Aorta (tissue), 5 donors: ENCODE results near the gene SPEF1. TPM values are rescaled to one million over a fixed set of nuclear protein-coding genes. Genes with fewer than 3 reads are reported as not detected.
A peak's percentile ranks its signal among the peaks of the same experiment; 100 is the strongest.

Source experiments
- ATAC-seq: fragments of 200-7000 bp; cut with Tn5 transposase; one replicate; pipeline ENCODE4 v1.9.1; 2022; ENCODE audit warnings: moderate library complexity; ENCODE audit not compliant: low FRiP score
- DNase-seq, 2 donors: peaks; one replicate each; pipeline ENCODE4 v3.0.0-alpha.2; 2020
- H3K27ac ChIP-seq, 2 donors: one replicate each; pipeline ENCODE4 v1.5.1; 2013; ENCODE audit warnings: low read length in 2 of 2, mild to moderate bottlenecking in 2 of 2, moderate library complexity in 2 of 2, control low read depth in 1 of 2, inconsistent platforms in 1 of 2, low read depth in 1 of 2
- H3K27me3 ChIP-seq, 2 donors: one replicate each; pipeline ENCODE4 v1.6.1; 2013; ENCODE audit warnings: control low read depth in 1 of 2, low read length in 1 of 2, mild to moderate bottlenecking in 1 of 2, moderate library complexity in 1 of 2; ENCODE audit not compliant: insufficient read depth in 2 of 2, control insufficient read depth in 1 of 2
- H3K36me3 ChIP-seq, 2 donors: one replicate each; pipeline ENCODE4 v1.6.1; 2013; ENCODE audit warnings: control low read depth in 1 of 2, low read length in 1 of 2, mild to moderate bottlenecking in 1 of 2; ENCODE audit not compliant: insufficient read depth in 2 of 2, control insufficient read depth in 1 of 2
- H3K4me1 ChIP-seq, 2 donors: one replicate each; pipeline ENCODE4 v1.6.1; 2013; ENCODE audit warnings: low read length in 2 of 2, control low read depth in 1 of 2, mild to moderate bottlenecking in 1 of 2, moderate library complexity in 1 of 2; ENCODE audit not compliant: insufficient read depth in 2 of 2, control insufficient read depth in 1 of 2
- H3K4me3 ChIP-seq, 2 donors: one replicate each; pipeline ENCODE4 v1.5.1; 2013; ENCODE audit warnings: low read length in 2 of 2, control low read depth in 1 of 2, mild to moderate bottlenecking in 1 of 2
- H3K9me3 ChIP-seq: one replicate; pipeline ENCODE4 v1.6.1; 2013; ENCODE audit warnings: mild to moderate bottlenecking, low read length; ENCODE audit not compliant: control insufficient read depth
- WGBS, 2 donors: extraction: QIAGEN DNeasy Blood & Tissue Kit; methylation state at CpG; one replicate each; pipeline ENCODE4 v1.1.7; 2013; 5-methylcytosine and 5-hydroxymethylcytosine counted together
- intact Hi-C, 2 donors: fragments of 100-400 bp; cut with DNase I; formaldehyde crosslinking; loops; one replicate each; pipeline versions ENCODE4 v1.14.2 to v1.15.0; 2022
- polyA plus RNA-seq, 2 donors: library from polyadenylated mRNA; stranded (reverse); fragments of 200-250 nt; gene quantifications; one replicate each; pipeline ENCODE4 v1.2.3, GENCODE V29; 2013
- total RNA-seq, 2 donors: library from RNA; stranded (reverse); fragmentation: NEBNext Ultra II Directional; extraction: Animal tissue kit (Norgen Biotek cat#: 25700); gene quantifications; one replicate each; pipeline ENCODE4 v1.2.1, GENCODE V29; 2021
- donor health status: healthy with polysubstance abuse.
- donor health status: Bipolar disorder and iron deficiency.
- donor health status: DM: no; HTN: no; CAD: no.
- donor health status: DM: no; HTN: no; CAD: no.
- donor health status: DM: yes; HTN: yes; CAD: no.

Gene SPEF1
- total and polyA plus RNA-seq, 4 donors, result 0.90 TPM; not detected in 3

DNA sequence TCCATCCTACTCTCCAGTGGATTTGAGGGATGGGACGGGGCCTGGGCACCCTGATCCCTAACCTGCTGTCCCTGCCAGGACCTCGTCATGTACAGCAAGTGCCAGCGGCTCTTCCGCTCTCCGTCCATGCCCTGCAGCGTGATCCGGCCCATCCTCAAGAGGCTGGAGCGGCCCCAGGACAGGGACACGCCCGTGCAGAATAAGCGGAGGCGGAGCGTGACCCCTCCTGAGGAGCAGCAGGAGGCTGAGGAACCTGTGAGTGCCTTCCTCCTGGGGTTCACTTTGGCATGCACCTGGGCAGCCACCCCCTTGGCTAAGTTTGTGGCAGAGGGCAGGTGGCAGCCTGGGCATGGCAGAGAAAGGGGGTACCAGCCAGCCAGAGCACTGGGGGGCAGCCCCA lies 20.6 kb upstream of the SPEF1 start:
- no peak overlapping the region for H3K4me3 ChIP-seq
- H3K27me3 ChIP-seq, result no peaks in the 10 kb centered on the region
- no peak for DNase-seq
- H3K4me1 ChIP-seq, result no peaks in the 10 kb centered on the region
- ATAC-seq, result no peak
- intact Hi-C loops, result no loop called here
- no peaks in the 10 kb centered on the region for H3K9me3 ChIP-seq
- peaks cover 0 to 4% of the 10 kb centered on the region in 2 donors for H3K36me3 ChIP-seq
- WGBS, 2 donors, result 95% methylated on average over 13 of the region's 13 CpGs
- no peak overlapping the region for H3K27ac ChIP-seq

GRCh38 chr20:3801299-3801698 lies 20.1 kb upstream of the SPEF1 start:
- 93 to 96% methylated on average over 4 of the region's 4 CpGs for WGBS, 2 donors
- H3K4me3 ChIP-seq, result no peak overlapping the region
- H3K36me3 ChIP-seq, result peaks cover 0 to 4% of the 10 kb centered on the region in 2 donors
- peak in 1 of 2 donors; percentile 12 for DNase-seq
- H3K27me3 ChIP-seq, result no peaks in the 10 kb centered on the region
- H3K4me1 ChIP-seq, result no peaks in the 10 kb centered on the region
- intact Hi-C loops, result no loop called here
- H3K9me3 ChIP-seq, result no peaks in the 10 kb centered on the region
- H3K27ac ChIP-seq, result no peak overlapping the region
- no peak for ATAC-seq

DNA sequence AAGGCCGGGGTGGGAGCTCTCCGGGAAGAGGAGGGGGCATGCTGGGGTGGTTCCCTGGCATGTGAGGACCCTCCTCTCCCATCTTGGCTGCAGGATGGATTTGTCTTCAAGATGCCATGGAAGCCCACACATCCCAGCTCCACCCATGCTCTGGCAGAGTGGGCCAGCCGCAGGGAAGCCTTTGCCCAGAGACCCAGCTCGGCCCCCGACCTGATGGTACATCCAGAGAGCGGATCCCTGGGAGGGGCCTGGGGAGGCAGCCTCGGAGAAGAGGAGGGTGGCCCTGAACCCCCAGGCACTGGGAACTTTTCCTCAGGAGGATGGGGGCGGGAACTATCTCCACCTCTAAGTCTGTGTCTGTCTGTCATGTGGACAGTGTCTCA lies 19.6 kb upstream of the SPEF1 start:
- intact Hi-C loops, result no loop called here
- WGBS, 2 donors, result 88 to 95% methylated on average over 8 of the region's 8 CpGs
- Histone ChIP-seq H3K4me1 (no peaks in the 10 kb centered on the region), H3K4me3 (no peak overlapping the region), H3K9me3 (no peaks in the 10 kb centered on the region), H3K27me3 (no peaks in the 10 kb centered on the region), H3K27ac (no peak overlapping the region), H3K36me3 (peaks cover 0 to 4% of the 10 kb centered on the region in 2 donors)
- ATAC-seq (no peak), DNase-seq (peak in 1 of 2 donors; percentile 42)

- H3K36me3 ChIP-seq, result peaks cover 0 to 4% of the 10 kb centered on the region in 2 donors
- H3K4me3 ChIP-seq, result no peak overlapping the region
- DNase-seq (no peak), ATAC-seq (no peak)
- 91% methylated on average over 17 to 18 of the region's 18 CpGs for WGBS, 2 donors
- H3K9me3 ChIP-seq, result no peaks in the 10 kb centered on the region
- H3K4me1 ChIP-seq, result no peaks in the 10 kb centered on the region
- intact Hi-C loops, result no loop called here
- no peaks in the 10 kb centered on the region for H3K27me3 ChIP-seq
- no peak overlapping the region for H3K27ac ChIP-seq
Observed at GRCh38 chr20:3800256-3800877, 19.1 kb upstream of the SPEF1 start.

DNA sequence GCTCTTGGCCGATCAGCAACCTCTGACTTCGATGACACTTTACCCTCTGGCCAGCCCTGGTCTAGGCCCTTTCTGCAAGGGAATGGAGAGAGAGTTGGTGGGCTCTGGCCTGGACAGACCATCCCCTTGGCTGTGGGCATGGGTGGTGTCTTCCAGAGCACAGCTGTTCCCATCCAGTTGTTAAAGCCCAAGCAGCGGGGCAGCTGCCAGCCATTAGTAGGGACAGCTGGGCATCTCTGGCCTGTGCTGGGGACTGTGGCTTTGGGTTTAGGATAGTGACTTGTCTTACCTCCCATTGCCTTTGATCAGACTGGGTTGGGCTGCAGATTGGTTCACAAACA lies 17.6 kb upstream of the SPEF1 start:
- WGBS, 2 donors, result 50 to 55% methylated on average over 3 of the region's 3 CpGs
- Histone ChIP-seq H3K27me3 (no peaks in the 10 kb centered on the region), H3K4me1 (no peaks in the 10 kb centered on the region), H3K27ac (no peak overlapping the region), H3K9me3 (no peaks in the 10 kb centered on the region), H3K4me3 (no peak overlapping the region), H3K36me3 (peaks cover 0 to 2% of the 10 kb centered on the region in 2 donors)
- peak in 1 of 2 donors; percentile 39 for DNase-seq
- intact Hi-C loops, result no loop called here
- no peak for ATAC-seq

GRCh38 chr20:3798373-3798768 lies 17.1 kb upstream of the SPEF1 start:
- Histone ChIP-seq H3K27me3 (no peaks in the 10 kb centered on the region), H3K27ac (no peak overlapping the region), H3K9me3 (no peaks in the 10 kb centered on the region), H3K4me3 (no peak overlapping the region), H3K36me3 (peaks cover 0 to 2% of the 10 kb centered on the region in 2 donors), H3K4me1 (no peaks in the 10 kb centered on the region)
- no peak for DNase-seq
- 48 to 60% methylated on average over 5 of the region's 5 CpGs for WGBS, 2 donors
- intact Hi-C loops, result no loop called here
- ATAC-seq, result no peak

DNA sequence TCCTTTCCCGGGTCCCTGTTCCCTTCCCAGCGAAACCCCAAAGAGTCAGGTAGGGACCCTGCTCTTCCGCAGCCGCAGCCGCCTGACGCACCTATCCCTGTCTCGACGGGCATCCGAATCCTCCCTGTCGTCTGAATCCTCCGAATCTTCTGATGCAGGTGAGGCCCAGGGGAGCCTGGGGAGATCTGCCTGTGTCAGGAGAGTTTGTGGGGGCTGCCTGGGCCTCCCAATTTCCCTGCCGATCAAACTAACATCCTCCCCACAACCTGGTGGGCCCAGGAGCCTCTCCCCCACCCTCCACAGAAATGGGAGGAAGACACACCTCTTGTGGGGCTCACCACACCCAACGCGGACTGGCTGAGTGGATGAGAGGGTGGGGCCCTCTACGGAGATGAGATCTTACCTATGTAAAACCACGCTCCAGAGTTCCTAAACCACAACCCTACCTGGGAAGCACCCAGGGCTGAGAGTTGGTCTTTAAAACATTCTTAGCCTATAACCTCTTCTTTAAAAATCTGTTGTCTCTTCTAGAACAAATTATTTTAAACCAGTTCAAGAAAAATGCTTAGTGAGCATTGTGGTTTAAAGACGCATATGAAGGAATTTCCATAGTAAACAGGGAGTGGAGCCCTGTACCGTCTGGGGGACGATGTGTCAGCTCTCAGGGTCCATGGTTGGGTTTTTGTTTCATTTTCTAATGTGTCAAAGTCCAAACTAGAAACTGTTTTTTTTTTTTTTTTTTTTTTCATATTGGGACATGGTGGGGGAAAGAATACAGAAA lies 16.5 kb upstream of the SPEF1 start:
- Histone ChIP-seq H3K4me3 (no peak overlapping the region), H3K27me3 (no peaks in the 10 kb centered on the region), H3K9me3 (no peaks in the 10 kb centered on the region), H3K36me3 (no peaks in the 10 kb centered on the region), H3K4me1 (no peaks in the 10 kb centered on the region), H3K27ac (no peak overlapping the region)
- ATAC-seq (no peak), DNase-seq (peak in 1 of 2 donors; percentile 40)
- intact Hi-C loops, result no loop called here
- WGBS, 2 donors, result 78 to 79% methylated on average over 19 of the region's 19 CpGs

- DNase-seq (no peak), ATAC-seq (no peak)
- H3K4me1 ChIP-seq, result no peaks in the 10 kb centered on the region
- H3K27me3 ChIP-seq, result no peaks in the 10 kb centered on the region
- H3K27ac ChIP-seq, result no peak overlapping the region
- 82 to 86% methylated on average over 5 of the region's 5 CpGs for WGBS, 2 donors
- intact Hi-C loops, result no loop called here
- no peaks in the 10 kb centered on the region for H3K9me3 ChIP-seq
- H3K4me3 ChIP-seq, result no peak overlapping the region
- no peaks in the 10 kb centered on the region for H3K36me3 ChIP-seq
Observed at GRCh38 chr20:3797226-3797545, 15.9 kb upstream of the SPEF1 start.
